A673 (cell line): ENCODE data around the gene TCIRG1.

ENCODE experiments used
- CTCF ChIP-seq: fragments of 300-800, 200-600 bp; sonication (generic); conservative IDR thresholded peaks from 2 replicates; pipeline ENCODE4 v1.5.1; 2017; ENCODE audit warnings: low read depth, mild to moderate bottlenecking, antibody characterized with exemption, low read length, moderate library complexity, mixed read lengths
- EZH2 ChIP-seq: fragments of 200-600 bp; sonication (generic); IDR thresholded peaks from 2 replicates; pipeline ENCODE4 v1.6.1; 2017; ENCODE audit warnings: borderline replicate concordance, low read depth, mild to moderate bottlenecking, mixed read lengths, antibody characterized with exemption, low read length; ENCODE audit not compliant: poor library complexity, severe bottlenecking

GRCh38 chr11:68014947-68015447, 23.8 kb upstream of the TCIRG1 start:
- TF ChIP-seq CTCF = no peak
- TF ChIP-seq EZH2 = no peak
